ENCODE measurements around the gene NR3C1.

GRCh38 chr5:143297756-143298155 lies 105.7 kb downstream of the NR3C1 start:
- TF ChIP-seq POLR2AphosphoS5 (IDR thresholded peaks at IDR 0.05): no peak
- TF ChIP-seq CTCF (IDR thresholded peaks at IDR 0.05): no peak
- TF ChIP-seq POLR2A (IDR thresholded peaks at IDR 0.05): no peak

Data from sigmoid colon (tissue), 4 donors.